ENCODE measurements around the gene CATSPERZ. TPM values are rescaled to one million over a fixed set of nuclear protein-coding genes. Genes with fewer than 3 reads are reported as not detected.

CATSPERZ gene
- total and polyA plus RNA-seq, 3 donors from 2014 or later: 278 to 1,116 (median 484) TPM

GRCh38 chr11:64292460-64293254 is 7.5 kb upstream of the CATSPERZ start:
- peaks cover 16% of the 10 kb centered on the region for H3K4me1 ChIP-seq
- peak overlapping the region; percentile 34 to 38 for H3K4me3 ChIP-seq
- H3K27ac ChIP-seq: no peak overlapping the region
- no peaks in the 10 kb centered on the region for H3K27me3 ChIP-seq
- no peak for DNase-seq
- no peaks in the 10 kb centered on the region for H3K36me3 ChIP-seq (ENCODE audit: low read depth, missing control alignments)
- intact Hi-C loops (cut with DNase I; ENCODE audit: low total_unique reads): loop anchor here (10.0 kb wide), 1 partner anchor 88 kb away; the partner anchor contains the start of gene FERMT3
- TF ChIP-seq CTCF (IDR thresholded peaks at IDR 0.05) (no peak), POLR2A (IDR thresholded peaks at IDR 0.05) (no peak)
- WGBS, 2 donors: 26% methylated on average over 29 to 38 of the region's 42 CpGs
- H3K9me3 ChIP-seq: no peaks in the 10 kb centered on the region

- Histone ChIP-seq H3K36me3 (ENCODE audit: low read depth, missing control alignments) (no peaks in the 10 kb centered on the region), H3K4me3 (no peak overlapping the region), H3K4me1 (peaks cover 25% of the 10 kb centered on the region), H3K27me3 (no peaks in the 10 kb centered on the region), H3K9me3 (no peaks in the 10 kb centered on the region), H3K27ac (no peak overlapping the region)
- intact Hi-C loops (cut with DNase I; ENCODE audit: low total_unique reads): loop anchor here (10.0 kb wide), 1 partner anchor 90 kb away; the partner anchor contains the start of gene FERMT3
- TF ChIP-seq CTCF (IDR thresholded peaks at IDR 0.05): no peak
- no peak for TF ChIP-seq POLR2A (IDR thresholded peaks at IDR 0.05)
- no peak for DNase-seq
- 31 to 32% methylated on average over 3 of the region's 3 CpGs for WGBS, 2 donors
Observed at GRCh38 chr11:64294774-64295173, 5.4 kb upstream of the CATSPERZ start.

GRCh38 chr11:64295760-64296159 is 4.4 kb upstream of the CATSPERZ start:
- no peaks in the 10 kb centered on the region for H3K27me3 ChIP-seq
- no peak for DNase-seq
- H3K4me3 ChIP-seq: no peak overlapping the region
- no peak overlapping the region for H3K27ac ChIP-seq
- no peaks in the 10 kb centered on the region for H3K9me3 ChIP-seq
- TF ChIP-seq CTCF (IDR thresholded peaks at IDR 0.05) (no peak), POLR2A (IDR thresholded peaks at IDR 0.05) (no peak)
- H3K4me1 ChIP-seq: peaks cover 35% of the 10 kb centered on the region
- H3K36me3 ChIP-seq (ENCODE audit: low read depth, missing control alignments): no peaks in the 10 kb centered on the region
- intact Hi-C loops (cut with DNase I; ENCODE audit: low total_unique reads): loop anchor here (10.0 kb wide), 1 partner anchor 91 kb away; the partner anchor contains the start of gene FERMT3
- WGBS, 2 donors: 89 to 96% methylated on average over 4 of the region's 4 CpGs

GRCh38 chr11:64296236-64296635 is 3.9 kb upstream of the CATSPERZ start:
- Histone ChIP-seq H3K4me3 (no peak overlapping the region), H3K4me1 (peaks cover 38% of the 10 kb centered on the region), H3K27me3 (no peaks in the 10 kb centered on the region), H3K9me3 (no peaks in the 10 kb centered on the region), H3K27ac (no peak overlapping the region), H3K36me3 (ENCODE audit: low read depth, missing control alignments) (no peaks in the 10 kb centered on the region)
- TF ChIP-seq POLR2A (IDR thresholded peaks at IDR 0.05) (no peak), CTCF (IDR thresholded peaks at IDR 0.05) (no peak)
- 39 to 56% methylated on average over 1 of the region's 1 CpG for WGBS, 2 donors
- no peak for DNase-seq
- intact Hi-C loops (cut with DNase I; ENCODE audit: low total_unique reads): loop anchor here (10.0 kb wide), 1 partner anchor 91 kb away; the partner anchor contains the start of gene FERMT3

Data from testis (tissue), 3 donors.